IMR-90 (cell line): ENCODE results near the gene GPR75. TPM values are rescaled to one million over a fixed set of nuclear protein-coding genes. Genes with fewer than 3 reads are reported as not detected.

Source experiments
- ATAC-seq: fragments of 200-7000 bp; cut with Tn5 transposase; 2 replicates; pipeline ENCODE4 v1.9.1; 2020; ENCODE audit warnings: low read depth, mild to moderate bottlenecking, moderate library complexity
- BruUV-seq: library from RNA; stranded (reverse); fragments of 400-500 nt; replicated peaks from 2 replicates; lab custom pipeline; 2021; lab: Mats Ljungman, UMichigan
- CTCF ChIA-PET: fragments of 300-600 bp; formaldehyde crosslinking; extraction: SDS; loops from one replicate; lab custom pipeline; 2021; ENCODE audit warnings: antibody characterized with exemption; lab: Yijun Ruan, JAX
- POLR2A ChIA-PET: fragments of 300-600 bp; sonication (Branson Sonifier 250); formaldehyde crosslinking; loops from one replicate; lab custom pipeline; 2022; ENCODE audit warnings: antibody characterized with exemption; ENCODE audit not compliant: unreplicated experiment; lab: Charles Lee
- DNase-seq: peaks from one replicate; pipeline ENCODE4 v3.0.0; 2013
- H2AFZ ChIP-seq: replicated peaks from 2 replicates; pipeline ENCODE3; 2013; ENCODE audit warnings: low read length, mild to moderate bottlenecking; ENCODE audit not compliant: poor library complexity
- H2AK5ac ChIP-seq: 2 replicates; pipeline ENCODE4 v1.6.1; 2013; ENCODE audit warnings: low read depth, low read length, inconsistent platforms
- H2AK9ac ChIP-seq: replicated peaks from 2 replicates; pipeline ENCODE3; 2013; ENCODE audit warnings: mild to moderate bottlenecking, low read depth, low read length, moderate library complexity; ENCODE audit not compliant: poor library complexity
- H2BK120ac ChIP-seq: 2 replicates; pipeline ENCODE4 v1.6.1; 2013; ENCODE audit warnings: low read depth, low read length, inconsistent platforms
- H2BK15ac ChIP-seq: 3 replicates; pipeline ENCODE4 v1.6.1; 2013; ENCODE audit warnings: low read depth, low read length, inconsistent platforms
- H2BK20ac ChIP-seq: 2 replicates; pipeline ENCODE4 v1.6.1; 2013; ENCODE audit warnings: low read depth, mild to moderate bottlenecking, inconsistent platforms, low read length, moderate library complexity
- H2BK5ac ChIP-seq: 2 replicates; pipeline ENCODE4 v1.6.1; 2013; ENCODE audit warnings: mild to moderate bottlenecking, low read depth, low read length, inconsistent platforms; ENCODE audit not compliant: poor library complexity, severe bottlenecking
- H3K14ac ChIP-seq: replicated peaks from 2 replicates; pipeline ENCODE4 v1.6.1; 2013; ENCODE audit warnings: low read depth, low read length, inconsistent platforms
- H3K18ac ChIP-seq: 2 replicates; pipeline ENCODE4 v1.6.1; 2013; ENCODE audit warnings: low read depth, low read length, control low read depth
- H3K23ac ChIP-seq: 2 replicates; pipeline ENCODE4 v1.6.1; 2013; ENCODE audit warnings: low read depth, low read length, inconsistent platforms
- H3K27ac ChIP-seq: 2 replicates; pipeline ENCODE4 v1.5.1; 2013; ENCODE audit warnings: mild to moderate bottlenecking, control low read depth, low read length; ENCODE audit not compliant: insufficient read depth
- H3K27me3 ChIP-seq: 2 replicates; pipeline ENCODE4 v1.6.1; 2013; ENCODE audit warnings: low read length; ENCODE audit not compliant: control insufficient read depth, insufficient read depth
- H3K36me3 ChIP-seq: 2 replicates; pipeline ENCODE4 v1.6.1; 2013; ENCODE audit warnings: low read length, mixed read lengths; ENCODE audit not compliant: control insufficient read depth, insufficient read depth
- H3K4ac ChIP-seq: 2 replicates; pipeline ENCODE4 v1.6.1; 2013; ENCODE audit warnings: low read depth, low read length, inconsistent platforms
- H3K4me1 ChIP-seq: 2 replicates; pipeline ENCODE4 v1.6.1; 2013; ENCODE audit warnings: low read length, mixed read lengths; ENCODE audit not compliant: control insufficient read depth, insufficient read depth
- H3K4me2 ChIP-seq: 2 replicates; pipeline ENCODE4 v1.6.1; 2013; ENCODE audit warnings: low read depth, mild to moderate bottlenecking, control low read depth, low read length, moderate library complexity
- H3K4me3 ChIP-seq: 2 replicates; pipeline ENCODE4 v1.5.1; 2013; ENCODE audit warnings: low read depth, mild to moderate bottlenecking, control low read depth, low read length, moderate library complexity; ENCODE audit not compliant: insufficient read depth
- H3K56ac ChIP-seq: 2 replicates; pipeline ENCODE4 v1.6.1; 2013; ENCODE audit warnings: low read length, inconsistent platforms; ENCODE audit not compliant: insufficient read depth; ENCODE audit errors: extremely low read depth
- H3K79me1 ChIP-seq, 2 experiments: 2 replicates each; pipeline ENCODE4 v1.6.1; 2013; ENCODE audit warnings: low read length in 2 of 2, inconsistent platforms in 1 of 2, low read depth in 1 of 2
- H3K9ac ChIP-seq: 2 replicates; pipeline ENCODE4 v1.6.1; 2013; ENCODE audit warnings: low read depth, low read length, control low read depth
- H3K9me1 ChIP-seq: 2 replicates; pipeline ENCODE4 v1.6.1; 2013; ENCODE audit warnings: low read length, inconsistent platforms; ENCODE audit not compliant: insufficient read depth
- H3K9me3 ChIP-seq: 2 replicates; pipeline ENCODE4 v1.6.1; 2013; ENCODE audit warnings: low read length; ENCODE audit not compliant: control insufficient read depth, insufficient read depth
- H4K20me1 ChIP-seq: 2 replicates; pipeline ENCODE4 v1.6.1; 2013; ENCODE audit warnings: low read length, inconsistent platforms; ENCODE audit not compliant: insufficient read depth
- H4K5ac ChIP-seq: 2 replicates; pipeline ENCODE4 v1.6.1; 2013; ENCODE audit warnings: mild to moderate bottlenecking, low read depth, low read length, control low read depth
- H4K8ac ChIP-seq, 2 experiments: 2 replicates each; pipeline ENCODE4 v1.6.1; 2013; ENCODE audit warnings: low read depth in 2 of 2, low read length in 2 of 2, control low read depth in 1 of 2, inconsistent platforms in 1 of 2
- H4K91ac ChIP-seq: 2 replicates; pipeline ENCODE4 v1.6.1; 2013; ENCODE audit warnings: low read depth, low read length, inconsistent platforms; ENCODE audit not compliant: insufficient read depth
- RAD21 ChIP-seq: IDR thresholded peaks from 2 replicates; pipeline ENCODE4 v1.6.1; 2012; ENCODE audit warnings: low read length, improper control_type of control experiment
- WGBS, 2 experiments: methylation state at CpG; one replicate each; pipeline versions ENCODE4 v1.1.5 to v1.1.7; 2013; ENCODE audit warnings: missing lambda C conversion rate in 2 of 2; ENCODE audit not compliant: insufficient read length in 1 of 2; ENCODE audit errors: extremely low coverage in 2 of 2; 5-methylcytosine and 5-hydroxymethylcytosine counted together
- dilution Hi-C: fragments of 300-500 bp; cut with HindIII; formaldehyde crosslinking; loops from one replicate; pipeline ENCODE4 v1.14.3; 2018; ENCODE audit warnings: low sequenced_read_pairs; ENCODE audit not compliant: unreplicated experiment
- in situ Hi-C: fragments of 300-500 bp; cut with MboI; formaldehyde crosslinking; loops from 3 replicates; pipeline ENCODE4 v1.14.3; 2019; ENCODE audit warnings: low sequenced_read_pairs, inconsistent platforms, mixed read lengths
- intact Hi-C: fragments of 100-400 bp; cut with micrococcal nuclease; formaldehyde crosslinking; loops from 2 replicates; pipeline ENCODE4 v1.10.0; 2022
- polyA plus RNA-seq, 3 experiments: library from polyadenylated mRNA; depleted of rRNA; stranded (reverse); fragments of >200 nt; gene quantifications; 2 replicates each; pipeline ENCODE4 v1.2.3, GENCODE V29; 2012; ENCODE audit warnings: low replicate concordance in 1 of 3
- total RNA-seq: library from RNA; depleted of rRNA; stranded (reverse); fragments of >200 nt; gene quantifications from 2 replicates; pipeline ENCODE4 v1.2.3, GENCODE V29; 2012

Gene GPR75
- total and polyA plus RNA-seq, 2 of the 4 experiments (the other 2 are of a cell fraction): 1.4 to 2.1 TPM

DNA sequence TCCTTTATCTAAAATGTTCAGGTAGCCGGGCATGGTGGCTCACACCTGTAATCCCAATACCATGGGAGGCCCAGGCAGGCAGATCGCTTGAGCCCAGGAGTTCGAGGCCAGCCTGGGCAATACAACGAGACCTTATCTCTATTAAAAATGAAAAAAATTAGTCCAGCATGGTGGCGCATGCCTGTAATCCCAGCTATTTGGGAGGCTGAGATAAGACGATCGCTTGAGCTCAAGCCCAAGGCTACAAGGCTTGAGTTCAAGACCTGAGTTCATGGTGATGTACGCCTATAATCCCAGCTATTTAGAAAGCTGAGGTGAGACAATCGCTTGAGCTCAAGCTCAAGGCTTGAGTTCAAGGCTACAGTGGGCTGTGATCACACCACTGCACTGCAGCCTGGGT is 45.6 kb upstream of the GPR75 start:
- in situ Hi-C loops: no loop called here
- POLR2A ChIA-PET: no interaction called here
- dilution Hi-C loops: no loop called here

More for the DNA sequence above, 45.6 kb upstream of the GPR75 start:
- Histone ChIP-seq H3K4me3 (no peak overlapping the region), H2AK5ac (no peak overlapping the region), H3K18ac (no peak overlapping the region), H3K27ac (no peak overlapping the region), H3K27me3 (no peaks in the 10 kb centered on the region), H3K9ac (no peak overlapping the region), H2AK9ac (no peak overlapping the region), H2BK5ac (no peak overlapping the region), H3K4ac (no peak overlapping the region), H4K8ac (no peak overlapping the region), H3K9me1 (no peaks in the 10 kb centered on the region), H3K36me3 (peaks cover 35% of the 10 kb centered on the region), H2BK20ac (no peak overlapping the region), H3K23ac (no peak overlapping the region), H3K4me1 (no peaks in the 10 kb centered on the region), H3K79me1 (peaks cover 7 to 18% of the 10 kb centered on the region in 2 experiments; a peak in 3 of 4 replicates), H4K20me1 (no peaks in the 10 kb centered on the region), H3K14ac (no peak overlapping the region), H2BK15ac (no peak overlapping the region), H4K5ac (no peak overlapping the region), H3K9me3 (no peaks in the 10 kb centered on the region), H3K56ac (no peak overlapping the region), H2AFZ (no peak overlapping the region), H4K91ac (no peak overlapping the region), H2BK120ac (no peak overlapping the region), H3K4me2 (no peak overlapping the region)
- TF ChIP-seq RAD21: no peak
- WGBS, 2 experiments: 97% methylated on average over 6 of the region's 9 CpGs; no CpG with 5 or more reads in 1 of the 2 experiments
- intact Hi-C loops: no loop called here
- no peak for ATAC-seq
- no peak for DNase-seq
- CTCF ChIA-PET: no interaction called here
- no TSS peak for BruUV-seq
